Mesothelial cell of epicardium (in vitro differentiated cells): ENCODE measurements around the gene CCDC59. TPM values are rescaled to one million over a fixed set of nuclear protein-coding genes. Genes with fewer than 3 reads are reported as not detected.

ENCODE experiments used
- DNase-seq, 2 experiments: peaks; one replicate each; pipeline ENCODE4 v3.0.0; 2021; ENCODE audit warnings: low spot score in 2 of 2; ENCODE audit not compliant: unreplicated experiment in 2 of 2
- H3K27ac Mint-ChIP-seq: 2 replicates; pipeline ENCODE4 v1.8.0; 2021; ENCODE audit warnings: mixed read lengths
- H3K27me3 Mint-ChIP-seq: 2 replicates; pipeline ENCODE4 v1.8.0; 2021; ENCODE audit warnings: low read depth, mixed read lengths
- H3K36me3 Mint-ChIP-seq: 2 replicates; pipeline ENCODE4 v1.8.0; 2021; ENCODE audit warnings: mixed read lengths
- H3K4me1 Mint-ChIP-seq: 2 replicates; pipeline ENCODE4 v1.8.0; 2021; ENCODE audit warnings: mixed read lengths
- H3K4me3 Mint-ChIP-seq: 2 replicates; pipeline ENCODE4 v1.8.0; 2021; ENCODE audit warnings: mild to moderate bottlenecking, moderate library complexity, mixed read lengths
- H3K9me3 Mint-ChIP-seq: 2 replicates; pipeline ENCODE4 v1.8.0; 2021; ENCODE audit warnings: mixed read lengths
- total RNA-seq: library from RNA; stranded (reverse); gene quantifications from 3 replicates; pipeline ENCODE4 v1.2.1, GENCODE V29; 2021
- TF ChIP-seq, protein P1 (sequence below): fragments of 200-600 bp; sonication (generic); IDR thresholded peaks from one replicate; pipeline ENCODE4 v1.5.0; 2021; ENCODE audit warnings: antibody characterized with exemption; ENCODE audit not compliant: unreplicated experiment

CCDC59 gene
- total RNA-seq, 1 donor from 2014 or later = 48.9 TPM

- Mint-ChIP-seq H3K27me3 (peaks cover 18% of the 10 kb centered on the region), H3K4me1 (no peaks in the 10 kb centered on the region), H3K36me3 (no peaks in the 10 kb centered on the region), H3K4me3 (no peak overlapping the region), H3K27ac (no peak overlapping the region), H3K9me3 (no peaks in the 10 kb centered on the region)
- TF ChIP-seq, protein P1, sequence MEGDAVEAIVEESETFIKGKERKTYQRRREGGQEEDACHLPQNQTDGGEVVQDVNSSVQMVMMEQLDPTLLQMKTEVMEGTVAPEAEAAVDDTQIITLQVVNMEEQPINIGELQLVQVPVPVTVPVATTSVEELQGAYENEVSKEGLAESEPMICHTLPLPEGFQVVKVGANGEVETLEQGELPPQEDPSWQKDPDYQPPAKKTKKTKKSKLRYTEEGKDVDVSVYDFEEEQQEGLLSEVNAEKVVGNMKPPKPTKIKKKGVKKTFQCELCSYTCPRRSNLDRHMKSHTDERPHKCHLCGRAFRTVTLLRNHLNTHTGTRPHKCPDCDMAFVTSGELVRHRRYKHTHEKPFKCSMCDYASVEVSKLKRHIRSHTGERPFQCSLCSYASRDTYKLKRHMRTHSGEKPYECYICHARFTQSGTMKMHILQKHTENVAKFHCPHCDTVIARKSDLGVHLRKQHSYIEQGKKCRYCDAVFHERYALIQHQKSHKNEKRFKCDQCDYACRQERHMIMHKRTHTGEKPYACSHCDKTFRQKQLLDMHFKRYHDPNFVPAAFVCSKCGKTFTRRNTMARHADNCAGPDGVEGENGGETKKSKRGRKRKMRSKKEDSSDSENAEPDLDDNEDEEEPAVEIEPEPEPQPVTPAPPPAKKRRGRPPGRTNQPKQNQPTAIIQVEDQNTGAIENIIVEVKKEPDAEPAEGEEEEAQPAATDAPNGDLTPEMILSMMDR = no peak
- DNase-seq = no peak
These were observed 38.9 kb downstream of the CCDC59 start for GRCh38 chr12:82319276-82319675.

DNA sequence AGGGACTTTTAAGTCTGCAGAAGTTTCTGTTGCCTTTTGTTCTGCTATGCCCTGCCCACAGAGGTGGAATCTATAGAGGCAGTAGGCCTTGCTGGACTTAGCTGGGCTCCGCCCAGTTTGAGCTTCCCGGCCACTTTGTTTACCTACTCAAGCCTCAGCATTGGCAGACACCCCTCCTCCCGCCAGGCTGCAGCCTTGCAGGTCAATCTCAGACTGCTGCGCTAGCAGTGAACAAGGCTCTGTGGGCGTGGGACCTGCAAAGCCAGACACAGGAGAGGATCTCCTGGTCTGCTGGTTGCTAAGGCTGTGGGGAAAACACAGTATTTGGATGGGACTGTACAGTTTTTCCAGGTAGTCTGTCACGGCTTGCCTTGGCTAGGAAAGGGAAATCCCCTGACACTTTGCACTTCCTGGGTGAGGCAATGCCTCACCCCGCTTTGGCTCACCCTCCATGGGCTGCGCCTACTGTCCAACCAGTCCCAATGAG is 43.7 kb downstream of the CCDC59 start:
- H3K4me3 Mint-ChIP-seq = no peak overlapping the region
- DNase-seq = no peak
- H3K9me3 Mint-ChIP-seq = peaks cover 7% of the 10 kb centered on the region
- H3K4me1 Mint-ChIP-seq = peaks cover 2% of the 10 kb centered on the region
- no peak overlapping the region for H3K27ac Mint-ChIP-seq
- peaks cover 16% of the 10 kb centered on the region for H3K27me3 Mint-ChIP-seq
- H3K36me3 Mint-ChIP-seq = no peaks in the 10 kb centered on the region
- TF ChIP-seq, protein P1 = no peak

Other genes starting within 250 kb of the CCDC59 start
- gene METTL25, start 142 bp upstream of the CCDC59 start, total RNA-seq = 10.4 to 11.9 TPM (median 10.5 TPM) in 3 replicates